ENCODE data around the gene BNC2.

BNC2 gene

GRCh38 chr9:16624744-16625117 is 245.7 kb downstream of the BNC2 start:
- DNase-seq = no peak

GRCh38 chr9:16623989-16624743 is 246.3 kb downstream of the BNC2 start:
- DNase-seq = no peak

GRCh38 chr9:16622541-16622940 is 247.9 kb downstream of the BNC2 start:
- DNase-seq = no peak

GRCh38 chr9:16619914-16620520 is 250.5 kb downstream of the BNC2 start:
- no peak for DNase-seq

- DNase-seq = no peak
These were observed 251.1 kb downstream of the BNC2 start for GRCh38 chr9:16619402-16619801.

- DNase-seq = no peak
These were observed 251.9 kb downstream of the BNC2 start for GRCh38 chr9:16618524-16618923.

GRCh38 chr9:16616686-16617085 is 253.8 kb downstream of the BNC2 start:
- DNase-seq = no peak

- DNase-seq = no peak
These were observed 255.0 kb downstream of the BNC2 start for GRCh38 chr9:16615451-16615850.

- DNase-seq = no peak
These were observed 256.9 kb downstream of the BNC2 start for GRCh38 chr9:16613605-16614004.

GRCh38 chr9:16613051-16613450 is 257.4 kb downstream of the BNC2 start:
- no peak for DNase-seq

GRCh38 chr9:16612627-16613026 is 257.8 kb downstream of the BNC2 start:
- no peak for DNase-seq

- no peak for DNase-seq
These were observed 258.5 kb downstream of the BNC2 start for GRCh38 chr9:16611983-16612382.

- DNase-seq = no peak
These were observed 259.5 kb downstream of the BNC2 start for GRCh38 chr9:16611001-16611400.

GRCh38 chr9:16610538-16610937 is 259.9 kb downstream of the BNC2 start:
- no peak for DNase-seq

GRCh38 chr9:16608906-16609305 is 261.6 kb downstream of the BNC2 start:
- DNase-seq = no peak

- no peak for DNase-seq
These were observed 268.0 kb downstream of the BNC2 start for GRCh38 chr9:16602494-16602893.

- no peak for DNase-seq
These were observed 268.5 kb downstream of the BNC2 start for GRCh38 chr9:16601991-16602390.

- DNase-seq = no peak
These were observed 272.2 kb downstream of the BNC2 start for GRCh38 chr9:16598316-16598715.

- no peak for DNase-seq
These were observed 273.3 kb downstream of the BNC2 start for GRCh38 chr9:16597136-16597535.

GRCh38 chr9:16595227-16595626 is 275.2 kb downstream of the BNC2 start:
- no peak for DNase-seq

GRCh38 chr9:16594787-16595186 is 275.7 kb downstream of the BNC2 start:
- no peak for DNase-seq

GRCh38 chr9:16593746-16594145 is 276.7 kb downstream of the BNC2 start:
- DNase-seq = no peak

GRCh38 chr9:16591092-16591491 is 279.4 kb downstream of the BNC2 start:
- no peak for DNase-seq

GRCh38 chr9:16585591-16585990 is 284.9 kb downstream of the BNC2 start:
- no peak for DNase-seq

GRCh38 chr9:16579872-16580432 is 290.5 kb downstream of the BNC2 start:
- DNase-seq = no peak
